Heart left ventricle (tissue), 13 donors: ENCODE data around the gene MRTO4.

Source experiments
- CTCF ChIP-seq, 12 donors: fragments of 200-600 bp; sonication (generic) in 4 of 12; IDR thresholded peaks; one replicate each; pipeline versions ENCODE4 v1.5.0 to v1.8.0; 2018 to 2022; ENCODE audit warnings: antibody characterized with exemption in 12 of 12, mild to moderate bottlenecking in 5 of 12
- POLR2A ChIP-seq, 2 donors: fragments of 450-650 bp; IDR thresholded peaks; one replicate each; pipeline ENCODE4 v1.6.1; 2017; ENCODE audit warnings: antibody characterized with exemption in 2 of 2, mild to moderate bottlenecking in 2 of 2, moderate library complexity in 2 of 2
- donor health status: ischemic (EF 13 %, LVEDD 7.1; RV severe dilation, severe dysfunction).
- donor health status: DM: no; HTN: yes; CAD: no.
- donor health status: DM: no; HTN: no; CAD: no.
- donor health status: ischemic (EF 25% LVEDD 6.9; RV normal size, moderate dysfunction).
- donor health status: ischemic (EF 25% LVEDD 5.7; RV mildly dilated, moderate dysfunction).
- donor health status: ischemic (EF 35%, LVEDD 5.7; RV mildly dilated, moderate dysfunction).
- donor health status: nonischemic (EF 11% LVEDD 7.7; RV severe dilation, severe dysfunction).
- donor health status: DM: yes; HTN: yes; CAD: no.
- donor health status: PGD.
- donor health status: ischemic (EF 29% LVEDD 5.4; RV normal size, mild dysfunction).
- donor health status: nonischemic (EF 23%, LVEDD 6.1; RV moderate dilation, normal function).

- TF ChIP-seq CTCF (IDR thresholded peaks at IDR 0.05): no peak
- no peak for TF ChIP-seq POLR2A (IDR thresholded peaks at IDR 0.05)
These were observed 21.7 kb downstream of the MRTO4 start for GRCh38 chr1:19273106-19273843.
